Measurements from ENCODE around the gene COG3. TPM values are rescaled to one million over a fixed set of nuclear protein-coding genes. Genes with fewer than 3 reads are reported as not detected.

COG3 gene
- total RNA-seq, 1 donor from 2014 or later = 28.3 TPM

DNA sequence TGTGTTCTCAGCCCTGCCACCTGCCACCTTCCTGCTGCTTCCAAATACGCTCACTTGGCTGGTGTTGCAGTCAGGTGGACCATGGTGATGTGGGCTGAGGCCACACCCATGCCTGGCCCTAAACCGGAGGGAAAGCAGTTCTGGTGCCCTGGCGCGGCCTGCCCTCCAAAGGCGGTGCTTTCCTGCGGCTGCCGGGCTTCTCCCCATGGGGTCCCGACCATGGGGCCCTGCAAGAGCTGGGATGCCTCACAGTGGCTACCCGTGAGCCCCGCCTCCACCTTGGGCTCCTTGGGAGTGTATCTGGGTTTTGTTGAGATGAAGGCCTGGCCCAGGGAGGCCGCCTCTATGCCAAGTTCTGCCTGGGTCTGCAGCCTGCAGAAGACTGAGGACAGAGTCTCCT, 77.1 kb downstream of the COG3 start:
- DNase-seq (ENCODE audit: low spot score) (no peak), ATAC-seq (no peak)

DNA sequence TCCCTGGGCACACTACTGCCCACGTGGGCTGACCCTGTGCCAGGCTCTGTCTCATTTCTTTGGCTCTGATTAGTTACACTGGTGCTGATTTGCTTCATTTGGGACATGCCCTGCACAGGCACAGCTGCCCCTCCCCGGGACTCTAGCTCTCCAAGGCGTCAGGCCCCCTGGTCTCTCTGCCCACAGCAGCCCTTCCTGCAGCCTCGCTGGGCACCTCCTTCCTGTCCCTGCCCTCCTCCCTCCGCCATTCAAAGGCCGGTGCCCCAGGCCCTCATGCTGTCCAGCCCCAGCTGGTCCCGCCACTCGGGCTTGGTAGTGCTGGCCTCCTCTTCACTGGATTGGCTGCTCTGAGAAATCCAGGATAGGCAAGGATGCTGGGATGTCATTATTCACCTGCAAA, 77.7 kb downstream of the COG3 start:
- ATAC-seq = no peak
- DNase-seq (ENCODE audit: low spot score) = no peak

DNA sequence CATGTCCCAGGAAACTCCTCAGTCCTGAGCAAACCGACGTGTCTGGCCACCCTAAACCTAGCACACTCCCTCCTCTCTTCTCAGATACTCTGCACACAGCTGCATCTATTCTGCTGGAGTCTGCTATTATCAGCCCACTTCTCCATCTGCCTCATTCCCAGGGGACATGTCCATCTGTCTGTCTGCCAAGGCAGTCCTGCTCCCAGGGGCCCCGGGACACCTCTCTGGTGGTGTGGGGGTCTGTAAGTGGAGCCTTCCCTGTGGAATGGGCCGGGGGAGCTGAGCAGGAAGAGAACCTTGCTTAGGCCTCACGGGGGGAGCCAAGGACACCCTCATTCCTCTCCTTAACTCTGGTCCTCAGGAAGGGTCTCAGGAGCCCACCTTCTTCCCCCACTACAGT, 78.1 kb downstream of the COG3 start:
- DNase-seq (ENCODE audit: low spot score) (no peak), ATAC-seq (no peak)

DNA sequence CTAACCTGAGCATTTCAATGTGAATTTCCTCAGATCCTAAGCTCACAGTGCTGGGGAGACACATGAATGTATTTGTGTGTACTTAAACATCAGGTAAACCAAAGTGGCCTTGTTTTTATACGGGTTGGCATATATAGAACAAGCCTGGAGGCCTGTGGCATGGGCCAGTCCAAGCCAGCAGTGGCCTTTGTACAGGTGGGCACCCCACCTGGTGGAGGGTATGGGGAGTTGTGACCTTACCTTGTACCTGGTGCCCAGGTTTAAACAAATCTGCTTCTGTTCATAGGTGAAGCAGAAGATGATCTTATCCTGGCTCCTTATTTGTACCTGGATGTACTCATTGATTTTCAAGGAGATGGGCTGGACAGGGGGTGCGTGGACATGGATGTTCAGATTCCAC, 79.8 kb downstream of the COG3 start:
- no peak for DNase-seq (ENCODE audit: low spot score)
- no peak for ATAC-seq

DNA sequence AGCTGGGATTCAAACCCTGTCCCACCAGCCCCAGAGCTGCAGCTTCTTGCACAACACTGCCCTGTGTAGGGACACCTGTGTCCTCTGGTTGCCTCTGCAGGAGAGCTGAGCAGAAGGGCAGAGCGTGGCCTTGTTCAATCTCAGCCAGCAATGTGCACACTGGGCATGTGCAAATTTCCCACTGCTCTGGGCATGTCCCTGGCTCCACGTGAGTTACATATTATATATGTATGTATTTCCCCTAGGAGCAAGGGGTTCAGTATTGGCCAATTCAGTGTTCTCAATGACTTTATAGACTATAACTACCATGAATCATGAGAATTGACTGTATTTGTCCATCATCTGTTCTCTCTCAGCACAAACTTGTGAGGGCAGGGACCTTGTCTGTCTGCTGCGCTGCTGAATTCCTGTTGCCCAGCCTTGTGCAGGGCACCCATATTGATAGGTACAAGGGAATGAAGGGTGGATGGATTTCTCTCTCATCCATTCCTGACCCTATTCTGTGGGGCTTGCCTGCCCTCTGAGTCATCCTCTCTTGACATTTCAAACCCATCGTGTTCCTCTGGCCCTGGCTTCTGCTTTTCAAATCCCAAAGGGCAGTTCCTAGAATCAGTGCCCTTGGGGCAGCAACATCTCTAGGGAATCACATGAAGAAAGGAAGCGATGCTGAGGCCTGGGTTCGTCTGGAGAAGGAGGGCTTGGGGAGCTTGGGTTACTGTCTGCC, 81.1 kb downstream of the COG3 start:
- no peak for DNase-seq (ENCODE audit: low spot score)
- peak; percentile 27 for ATAC-seq

DNA sequence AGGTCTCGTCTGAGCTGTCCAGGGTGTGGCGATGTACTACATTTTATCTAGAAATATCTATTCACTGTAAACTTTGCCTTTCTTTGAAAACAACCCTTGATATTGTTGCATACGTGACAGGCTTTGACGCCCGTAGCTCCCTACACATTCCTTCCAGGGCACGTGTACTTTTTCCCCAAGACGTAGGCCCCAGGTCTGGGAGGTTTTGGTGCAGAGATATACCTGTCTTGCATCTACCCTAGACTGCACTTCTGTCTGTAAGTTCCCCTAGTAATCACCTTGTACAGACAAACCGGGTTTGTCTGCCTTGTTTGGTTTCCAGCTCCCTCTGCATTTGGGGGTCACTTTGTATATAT, 81.6 kb downstream of the COG3 start:
- DNase-seq (ENCODE audit: low spot score) (no peak), ATAC-seq (no peak)

DNA sequence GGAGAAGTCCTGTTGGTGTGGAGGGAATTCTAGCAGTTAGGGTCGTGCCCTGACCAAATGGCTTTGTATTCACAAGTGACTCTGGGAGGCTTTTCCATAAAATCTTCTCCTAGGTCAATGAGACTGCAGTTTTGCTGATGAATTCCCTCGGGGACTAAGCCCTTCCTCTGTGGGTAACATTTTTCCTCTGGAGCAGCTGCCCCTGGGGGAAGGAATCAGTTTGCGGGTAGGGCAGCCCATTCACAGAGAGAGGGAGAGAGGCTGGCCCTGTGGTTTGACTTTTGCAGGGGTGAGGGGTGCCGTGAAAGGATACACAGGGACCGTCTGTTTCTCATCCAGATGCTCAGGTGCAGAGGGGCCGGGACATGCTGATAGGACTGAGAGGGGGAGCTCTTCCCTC, 83.5 kb downstream of the COG3 start:
- DNase-seq (ENCODE audit: low spot score) (no peak), ATAC-seq (no peak)

DNA sequence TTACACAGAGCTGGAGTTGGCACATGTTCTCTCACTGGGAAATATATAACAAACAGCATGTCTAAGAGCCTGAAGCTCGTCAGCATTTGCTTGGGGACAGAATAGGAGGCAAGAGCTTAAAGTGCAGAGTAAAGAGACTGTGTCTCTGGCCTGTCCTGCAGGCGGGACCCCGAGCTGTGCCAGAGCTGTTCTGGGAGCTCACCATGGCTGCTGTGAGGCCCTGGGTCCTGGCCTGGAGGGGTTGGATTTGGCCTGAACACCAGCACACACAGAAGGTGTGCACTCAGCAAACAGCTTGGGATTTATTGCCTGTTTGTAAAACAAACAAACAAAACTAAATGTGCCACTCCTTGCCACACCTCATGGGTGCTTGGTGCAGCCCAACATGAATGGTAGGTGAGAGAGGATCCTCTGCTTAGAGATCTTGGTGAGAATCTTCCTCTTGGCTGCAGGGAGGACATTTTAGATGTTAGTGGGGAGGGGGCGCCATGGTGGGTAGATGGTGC, 89.9 kb downstream of the COG3 start:
- DNase-seq (ENCODE audit: low spot score) = no peak
- ATAC-seq = no peak

DNA sequence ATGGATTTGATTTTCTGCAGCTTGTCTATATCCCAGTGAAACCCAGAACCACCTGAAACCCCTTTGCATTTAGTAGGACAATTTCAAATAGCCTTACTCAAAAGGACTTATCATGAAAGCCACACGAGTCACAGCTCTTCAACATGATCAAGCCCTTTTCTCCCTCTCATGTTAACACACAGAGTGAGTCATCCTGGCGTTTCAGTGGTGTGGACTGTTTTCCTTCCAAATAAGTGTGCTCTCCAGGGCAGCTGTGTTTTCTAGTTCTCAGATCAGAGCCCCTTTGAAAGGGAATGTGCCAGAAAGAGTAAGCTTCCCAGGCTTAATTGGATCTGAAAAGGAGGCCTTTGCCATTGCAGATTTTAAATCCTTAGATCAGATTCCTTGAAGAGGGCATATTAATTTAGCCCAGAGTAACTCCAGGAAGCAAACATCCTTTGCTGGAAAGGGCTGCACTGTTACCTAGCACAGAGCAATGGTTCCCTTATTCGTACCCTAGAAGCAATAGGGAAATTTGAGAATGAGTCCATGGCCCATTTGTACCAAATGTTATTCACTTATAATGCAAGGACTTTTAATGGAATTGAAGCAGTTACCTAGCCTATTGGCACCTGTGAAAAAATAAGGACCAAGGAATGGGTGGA, 99.5 kb downstream of the COG3 start:
- DNase-seq (ENCODE audit: low spot score) (no peak), ATAC-seq (no peak)

DNA sequence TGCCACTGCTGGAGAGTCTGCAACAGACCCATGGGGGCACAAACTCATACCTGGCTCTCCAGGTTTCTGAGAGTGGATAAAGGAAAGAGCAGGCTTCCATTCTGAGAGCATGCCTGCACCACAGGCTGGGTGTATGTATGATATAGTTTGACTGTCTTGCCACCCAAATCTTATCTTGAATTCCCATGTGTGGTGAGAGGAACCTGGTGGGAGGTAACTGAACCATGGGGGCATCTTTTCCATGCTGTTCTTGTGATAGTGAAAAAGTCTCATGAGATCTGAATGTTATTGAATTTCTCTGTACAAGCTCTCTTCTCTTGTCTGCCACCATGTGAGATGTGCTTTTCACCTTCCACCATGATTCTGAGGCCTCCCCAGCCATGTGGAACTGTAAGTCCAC, 100.6 kb downstream of the COG3 start:
- peak; percentile 11 for DNase-seq (ENCODE audit: low spot score)
- ATAC-seq = no peak

DNA sequence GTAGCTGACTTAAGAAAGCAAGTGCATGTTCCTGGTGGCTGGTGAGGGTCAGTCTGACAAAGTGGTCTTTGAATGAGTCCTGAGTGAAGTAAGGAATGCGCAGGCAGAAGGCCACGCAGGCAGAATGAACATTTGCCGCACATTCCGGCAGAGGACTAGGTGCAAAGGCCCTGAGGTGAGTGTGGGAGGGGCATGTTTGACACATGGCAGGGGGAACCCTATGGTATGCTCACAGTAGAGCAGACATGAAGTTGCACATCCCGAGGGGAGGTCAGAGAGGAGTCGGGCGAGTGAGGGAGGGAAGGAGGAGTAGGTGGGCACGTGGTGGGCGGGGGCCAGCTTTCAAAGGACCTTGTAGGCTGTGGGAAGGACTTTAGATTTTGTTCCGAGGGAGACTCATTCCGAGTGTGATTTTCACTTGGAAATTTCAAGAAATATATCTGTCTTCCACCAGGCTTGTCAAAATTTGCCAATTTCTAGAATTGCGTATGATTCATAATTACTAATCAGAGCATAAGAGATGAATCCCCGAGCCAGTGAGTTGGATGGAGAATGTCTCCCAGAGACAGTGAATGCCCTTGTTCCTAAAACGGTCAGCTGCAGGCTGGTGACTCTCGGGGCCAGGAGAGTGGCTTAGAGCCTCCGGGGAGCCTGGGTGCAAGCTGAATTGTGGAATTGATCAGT, 110.5 kb downstream of the COG3 start:
- no peak for ATAC-seq

DNA sequence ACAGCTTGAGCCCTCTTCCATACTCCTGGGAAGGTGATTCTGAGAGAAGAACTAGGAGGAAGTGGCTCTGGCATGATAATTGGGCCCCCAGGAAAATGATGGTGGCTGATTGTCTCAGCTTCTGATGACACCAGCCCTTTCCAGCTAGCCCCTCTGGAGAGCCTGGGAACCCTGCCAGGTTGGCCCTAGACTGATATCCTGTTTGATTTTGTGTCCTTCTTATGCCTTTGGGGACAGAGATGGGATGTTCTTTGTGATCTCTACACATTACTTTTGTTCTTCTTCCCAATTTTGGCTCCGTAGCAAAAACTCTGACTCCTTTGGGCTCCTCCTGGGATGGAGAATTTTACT, 111.1 kb downstream of the COG3 start:
- ATAC-seq (no peak), DNase-seq (ENCODE audit: low spot score) (no peak)

More for the DNA sequence above, 110.5 kb downstream of the COG3 start:
- no peak for DNase-seq (ENCODE audit: low spot score)

DNA sequence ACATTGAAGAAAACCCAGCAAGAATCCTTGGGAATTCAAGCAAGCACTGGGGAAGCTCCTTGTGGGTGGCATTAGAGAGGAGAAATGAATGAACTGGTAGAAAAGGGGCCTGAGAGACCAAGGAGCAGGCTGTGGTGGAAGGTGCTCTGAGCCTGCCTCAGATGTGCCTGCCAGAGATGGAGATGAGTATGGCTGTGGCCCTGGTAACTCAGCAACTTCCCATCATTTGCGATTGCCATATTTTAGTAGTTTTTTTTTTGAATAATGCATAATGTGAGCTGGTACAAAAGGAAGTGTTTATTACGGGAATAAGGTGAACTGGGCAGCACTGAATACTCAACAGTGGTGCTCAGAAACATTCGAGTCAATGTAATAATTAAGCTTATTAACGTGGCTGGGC, 111.7 kb downstream of the COG3 start:
- DNase-seq (ENCODE audit: low spot score) = no peak
- ATAC-seq = no peak

DNA sequence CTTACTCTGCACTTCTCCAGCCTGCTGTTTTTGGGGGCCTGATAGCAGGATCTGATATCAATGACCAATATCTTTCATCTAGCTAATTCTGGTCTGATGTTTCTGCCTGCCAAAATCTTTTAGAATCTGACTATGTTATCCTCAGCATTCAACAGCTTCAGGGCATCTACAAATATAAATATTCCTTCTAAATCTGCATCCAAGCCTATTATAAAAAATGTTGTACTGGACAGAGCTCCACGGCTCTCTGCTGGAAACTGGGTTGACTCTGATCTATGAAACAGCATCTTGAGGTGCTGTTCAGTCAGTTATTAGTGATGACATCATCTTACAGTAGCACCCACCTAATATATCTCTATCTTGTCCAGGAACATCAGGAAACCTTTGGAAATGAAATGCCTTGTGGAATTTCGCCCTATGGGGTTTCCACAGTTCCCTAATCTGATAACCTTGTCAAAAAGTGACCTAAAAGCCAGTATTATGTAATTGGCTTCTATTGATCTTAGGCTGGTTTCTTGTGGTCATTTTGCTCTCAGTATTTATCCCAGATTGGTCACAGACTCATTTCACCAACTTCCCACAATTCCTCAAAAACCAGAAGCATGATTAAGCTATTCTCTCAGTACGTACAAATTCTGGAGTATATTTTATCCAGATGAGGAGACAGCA, 117.8 kb downstream of the COG3 start:
- DNase-seq (ENCODE audit: low spot score) (no peak), ATAC-seq (peak; percentile 77)

DNA sequence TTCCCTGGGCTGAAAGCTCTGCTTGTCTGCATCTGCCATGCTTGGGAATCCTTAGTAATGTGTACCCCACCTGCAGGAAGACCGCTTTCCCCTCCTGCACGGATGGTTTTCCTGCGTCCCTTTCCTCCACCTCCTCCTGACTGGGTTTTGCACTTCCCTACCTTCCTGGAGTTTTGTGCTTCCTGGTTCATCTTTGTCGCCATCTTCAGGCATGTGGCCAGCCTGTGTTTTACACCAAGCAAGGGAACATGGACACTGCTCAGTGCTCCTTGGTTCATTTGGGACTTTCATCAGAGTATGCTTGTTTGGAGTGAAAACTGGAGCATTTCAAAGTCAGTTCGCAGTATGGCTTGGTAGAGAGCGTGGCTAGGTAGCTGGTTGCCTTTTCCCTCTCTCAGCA, 120.1 kb downstream of the COG3 start:
- no peak for ATAC-seq
- DNase-seq (ENCODE audit: low spot score) = no peak

Other genes with a start within 250 kb of the COG3 start
- gene TPT1, start 123.8 kb upstream of the COG3 start, total RNA-seq = 2,011 TPM
- 38.8 TPM for gene SLC25A30, start 46.6 kb upstream of the COG3 start, total RNA-seq
- not detected for gene ERICH6B, start 150.8 kb downstream of the COG3 start, total RNA-seq
- gene CBY2, start 237.4 kb downstream of the COG3 start, total RNA-seq = not detected

All from left lobe of liver (tissue), 2 donors.